RWPE2 (cell line): ENCODE data around the gene TXN2.
A peak's percentile ranks its signal among the peaks of the same experiment; 100 is the strongest.

Experiments
- ATAC-seq: fragments of 200-7000 bp; cut with Tn5 transposase; 3 replicates; pipeline ENCODE4 v1.9.1; 2021; ENCODE audit warnings: low read depth
- DNase-seq: peaks from one replicate; pipeline ENCODE4 v3.0.0-alpha.2; 2020; ENCODE audit warnings: low spot score
- H3K27ac ChIP-seq: fragments of 450-650 bp; 2 replicates; pipeline ENCODE4 v1.5.1; 2017; ENCODE audit warnings: mild to moderate bottlenecking; ENCODE audit not compliant: poor library complexity, severe bottlenecking
- H3K27me3 ChIP-seq: fragments of 250-450 bp; sonication (Bioruptor Pico); 2 replicates; pipeline ENCODE4 v1.5.1; 2021; ENCODE audit warnings: mild to moderate bottlenecking, moderate library complexity; ENCODE audit not compliant: insufficient read depth, poor library complexity, severe bottlenecking
- H3K36me3 ChIP-seq: fragments of 250-450 bp; sonication (Bioruptor Pico); 2 replicates; pipeline ENCODE4 v1.5.1; 2020; ENCODE audit warnings: low read depth, mild to moderate bottlenecking, moderate library complexity
- H3K4me1 ChIP-seq: fragments of 250-450 bp; sonication (Bioruptor Pico); 2 replicates; pipeline ENCODE4 v1.5.1; 2021; ENCODE audit warnings: mild to moderate bottlenecking, moderate library complexity; ENCODE audit not compliant: insufficient read depth, poor library complexity, severe bottlenecking
- H3K4me3 ChIP-seq: fragments of 250-450 bp; sonication (Bioruptor Pico); 2 replicates; pipeline ENCODE4 v1.5.1; 2021; ENCODE audit warnings: mild to moderate bottlenecking, moderate library complexity; ENCODE audit not compliant: severe bottlenecking
- H3K9me3 ChIP-seq: fragments of 250-450 bp; sonication (Bioruptor Pico); 2 replicates; pipeline ENCODE4 v1.5.1; 2021; ENCODE audit warnings: mild to moderate bottlenecking, moderate library complexity; ENCODE audit not compliant: severe bottlenecking
- CTCF ChIP-seq: fragments of 450-650 bp; IDR thresholded peaks from one replicate; pipeline ENCODE4 v1.5.1; 2017; ENCODE audit warnings: mild to moderate bottlenecking, moderate library complexity; ENCODE audit not compliant: poor library complexity, severe bottlenecking

Gene TXN2

GRCh38 chr22:36491155-36491554 lies 9.7 kb upstream of the TXN2 start:
- peaks cover 3% of the 10 kb centered on the region for H3K9me3 ChIP-seq
- DNase-seq (no peak), ATAC-seq (no peak)
- no peaks in the 10 kb centered on the region for H3K4me1 ChIP-seq
- no peak overlapping the region for H3K27ac ChIP-seq
- TF ChIP-seq CTCF, result no peak
- no peaks in the 10 kb centered on the region for H3K27me3 ChIP-seq
- H3K36me3 ChIP-seq, result peaks cover 21% of the 10 kb centered on the region; the same call in 1 of the 2 replicates
- no peak overlapping the region for H3K4me3 ChIP-seq

GRCh38 chr22:36486619-36487384 lies 5.4 kb upstream of the TXN2 start:
- no peaks in the 10 kb centered on the region for H3K27me3 ChIP-seq
- ATAC-seq (no peak), DNase-seq (no peak)
- peaks cover 3% of the 10 kb centered on the region for H3K9me3 ChIP-seq
- H3K36me3 ChIP-seq, result peaks cover 21% of the 10 kb centered on the region; the same call in 1 of the 2 replicates
- no peak overlapping the region for H3K27ac ChIP-seq
- H3K4me1 ChIP-seq, result peaks cover 7% of the 10 kb centered on the region
- TF ChIP-seq CTCF, result peak; percentile 54
- H3K4me3 ChIP-seq, result no peak overlapping the region

- no peak; the same call in 2 of the 3 replicates for ATAC-seq
- TF ChIP-seq CTCF, result no peak
- Histone ChIP-seq H3K27ac (peak overlapping the region; percentile 86), H3K27me3 (no peaks in the 10 kb centered on the region), H3K9me3 (no peaks in the 10 kb centered on the region), H3K4me1 (peaks cover 7% of the 10 kb centered on the region), H3K4me3 (peak overlapping the region; percentile 85), H3K36me3 (peaks cover 38% of the 10 kb centered on the region)
- DNase-seq, result no peak
Measured at GRCh38 chr22:36480941-36481392, 473 bp downstream of the TXN2 start.

GRCh38 chr22:36478966-36479365 lies 2.5 kb downstream of the TXN2 start:
- Histone ChIP-seq H3K9me3 (no peaks in the 10 kb centered on the region), H3K27ac (no peak overlapping the region), H3K4me1 (peaks cover 2% of the 10 kb centered on the region), H3K36me3 (peaks cover 55% of the 10 kb centered on the region), H3K27me3 (no peaks in the 10 kb centered on the region), H3K4me3 (no peak overlapping the region)
- DNase-seq (no peak), ATAC-seq (no peak)
- no peak for TF ChIP-seq CTCF

- DNase-seq (no peak), ATAC-seq (no peak)
- Histone ChIP-seq H3K27ac (no peak overlapping the region), H3K9me3 (no peaks in the 10 kb centered on the region), H3K4me1 (peaks cover 21% of the 10 kb centered on the region), H3K36me3 (peaks cover 71% of the 10 kb centered on the region), H3K27me3 (no peaks in the 10 kb centered on the region), H3K4me3 (no peak overlapping the region)
- TF ChIP-seq CTCF, result no peak
Measured at GRCh38 chr22:36475341-36475740, 6.1 kb downstream of the TXN2 start.
